ACC112 (cell line): ENCODE measurements around the gene OLR1.

Experiments
- H2AFZ ChIP-seq: fragments of 200-600 bp; sonication (generic); one replicate; pipeline ENCODE4 v1.6.0; 2017; ENCODE audit warnings: antibody characterized with exemption, low read length; ENCODE audit not compliant: unreplicated experiment
- H3K27ac ChIP-seq: fragments of 200-600 bp; sonication (generic); 2 replicates; pipeline ENCODE4 v1.5.1; 2014; ENCODE audit warnings: low read depth, mild to moderate bottlenecking, antibody characterized with exemption, low read length, moderate library complexity
- H3K27me3 ChIP-seq: fragments of 200-600 bp; sonication (generic); 2 replicates; pipeline ENCODE4 v1.6.1; 2014; ENCODE audit warnings: mild to moderate bottlenecking, antibody characterized with exemption, low read length, moderate library complexity, mixed read lengths; ENCODE audit not compliant: insufficient read depth
- H3K36me3 ChIP-seq: fragments of 200-600 bp; sonication (generic); 2 replicates; pipeline ENCODE4 v1.6.1; 2016; ENCODE audit warnings: mild to moderate bottlenecking, antibody characterized with exemption, low read length, moderate library complexity, mixed read lengths; ENCODE audit not compliant: insufficient read depth
- H3K4me1 ChIP-seq: fragments of 200-600 bp; sonication (generic); one replicate; pipeline ENCODE4 v1.6.1; 2016; ENCODE audit warnings: low read length, mixed read lengths; ENCODE audit not compliant: insufficient read depth, unreplicated experiment, control insufficient read depth
- H3K4me3 ChIP-seq: fragments of 200-600 bp; sonication (generic); 2 replicates; pipeline ENCODE4 v1.5.1; 2014; ENCODE audit warnings: mild to moderate bottlenecking, low read depth, low read length
- H3K79me2 ChIP-seq: fragments of 200-600 bp; sonication (generic); one replicate; pipeline ENCODE4 v1.6.0; 2016; ENCODE audit warnings: low read length; ENCODE audit not compliant: control insufficient read depth, unreplicated experiment, insufficient read depth

The OLR1 gene

DNA sequence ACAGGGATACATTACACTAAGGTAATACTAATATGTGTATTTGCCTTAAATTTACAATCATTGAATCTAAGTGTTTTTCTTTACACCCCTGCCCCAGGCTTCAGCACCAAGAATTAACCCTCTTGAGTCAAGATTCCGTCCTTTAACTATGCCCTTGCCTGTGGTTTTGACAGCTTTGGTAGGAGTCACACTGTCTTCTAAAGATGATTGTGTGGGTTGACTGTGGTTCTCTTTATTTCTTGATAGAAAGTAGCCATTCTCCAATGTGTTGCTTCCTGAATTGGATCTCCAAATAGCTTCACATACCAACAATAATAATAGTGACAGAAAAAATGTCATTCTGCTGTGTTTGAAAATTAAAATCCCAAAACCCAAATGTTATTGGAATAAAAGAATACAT lies 45.5 kb downstream of the OLR1 start:
- H3K79me2 ChIP-seq: no peaks in the 10 kb centered on the region
- no peaks in the 10 kb centered on the region for H3K36me3 ChIP-seq
- H3K4me3 ChIP-seq: no peak overlapping the region
- H2AFZ ChIP-seq: no peak overlapping the region
- H3K27ac ChIP-seq: no peak overlapping the region
- H3K4me1 ChIP-seq: no peaks in the 10 kb centered on the region
- peaks cover 12% of the 10 kb centered on the region for H3K27me3 ChIP-seq

DNA sequence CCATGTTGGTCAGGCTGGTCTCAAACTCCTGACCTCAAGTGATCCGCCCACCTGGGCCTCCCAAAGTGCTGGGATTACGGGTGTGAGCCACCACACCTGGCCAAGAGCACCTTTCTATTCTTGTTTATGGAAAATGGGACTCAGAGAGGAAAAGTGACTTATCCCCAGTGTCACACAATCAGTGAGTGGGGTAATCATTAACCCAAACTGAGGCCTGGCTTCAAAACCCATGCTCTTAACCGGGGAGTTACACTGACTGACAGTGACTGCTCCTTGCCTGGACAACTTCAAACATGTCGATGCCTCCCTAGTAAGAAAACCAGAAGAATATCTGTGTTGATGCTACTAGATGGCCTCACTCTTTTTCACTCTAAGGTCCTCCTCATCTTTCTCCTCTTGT lies 49.2 kb downstream of the OLR1 start:
- Histone ChIP-seq H3K79me2 (no peaks in the 10 kb centered on the region), H2AFZ (no peak overlapping the region), H3K27ac (no peak overlapping the region)

DNA sequence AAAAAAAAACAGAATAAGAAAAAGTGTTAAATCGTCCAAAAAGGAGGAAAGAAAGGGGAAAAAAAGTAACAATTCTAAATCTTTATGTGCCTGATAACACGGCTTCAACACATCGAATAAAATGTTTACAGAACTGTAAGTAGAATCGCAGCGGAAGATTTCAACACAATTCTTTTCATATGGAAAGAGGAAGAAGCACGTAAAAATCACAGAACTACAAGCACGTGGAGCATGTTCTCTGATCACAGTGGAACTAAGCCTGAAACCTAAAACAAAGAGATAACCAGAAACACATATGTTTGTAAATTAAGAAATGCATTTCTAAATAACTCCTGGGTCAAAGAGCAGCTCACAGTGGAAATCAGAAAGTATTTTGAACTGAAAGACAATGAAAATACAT lies 50.7 kb downstream of the OLR1 start:
- Histone ChIP-seq H2AFZ (no peak overlapping the region), H3K27ac (no peak overlapping the region), H3K79me2 (no peaks in the 10 kb centered on the region)

More for the DNA sequence above, 49.2 kb downstream of the OLR1 start:
- no peaks in the 10 kb centered on the region for H3K4me1 ChIP-seq
- no peaks in the 10 kb centered on the region for H3K36me3 ChIP-seq
- no peak overlapping the region for H3K4me3 ChIP-seq
- H3K27me3 ChIP-seq: peaks cover 4% of the 10 kb centered on the region; the same call in 1 of the 2 replicates

DNA sequence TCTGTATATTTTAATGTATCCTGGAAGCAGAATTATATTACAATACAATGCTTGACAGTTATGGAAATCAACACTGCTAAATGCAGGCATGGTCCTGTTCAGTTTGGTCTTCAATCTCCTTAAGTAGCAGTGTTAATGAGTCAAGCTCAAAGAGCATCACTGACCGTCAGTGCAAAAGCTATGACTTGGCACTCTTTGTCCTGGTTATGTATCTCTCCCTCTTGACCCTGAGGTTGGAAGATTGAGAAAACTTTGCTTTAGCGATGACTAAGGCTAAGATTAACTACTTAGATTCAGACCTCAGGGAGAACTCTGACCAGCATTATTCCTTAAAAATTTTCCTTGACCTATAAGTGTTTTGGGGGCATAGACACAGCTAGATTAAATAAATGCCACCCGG lies 52.9 kb downstream of the OLR1 start:
- H2AFZ ChIP-seq: no peak overlapping the region
- H3K36me3 ChIP-seq: no peaks in the 10 kb centered on the region
- H3K79me2 ChIP-seq: no peaks in the 10 kb centered on the region
- no peak overlapping the region for H3K4me3 ChIP-seq
- H3K27me3 ChIP-seq: no peaks in the 10 kb centered on the region
- no peak overlapping the region for H3K27ac ChIP-seq
- H3K4me1 ChIP-seq: no peaks in the 10 kb centered on the region

More for the DNA sequence above, 50.7 kb downstream of the OLR1 start:
- Histone ChIP-seq H3K27me3 (0 out of 2 replicates have a peak, but pooled peaks cover under 1% of the 10 kb centered on the region), H3K36me3 (no peaks in the 10 kb centered on the region), H3K4me1 (no peaks in the 10 kb centered on the region), H3K4me3 (no peak overlapping the region)

DNA sequence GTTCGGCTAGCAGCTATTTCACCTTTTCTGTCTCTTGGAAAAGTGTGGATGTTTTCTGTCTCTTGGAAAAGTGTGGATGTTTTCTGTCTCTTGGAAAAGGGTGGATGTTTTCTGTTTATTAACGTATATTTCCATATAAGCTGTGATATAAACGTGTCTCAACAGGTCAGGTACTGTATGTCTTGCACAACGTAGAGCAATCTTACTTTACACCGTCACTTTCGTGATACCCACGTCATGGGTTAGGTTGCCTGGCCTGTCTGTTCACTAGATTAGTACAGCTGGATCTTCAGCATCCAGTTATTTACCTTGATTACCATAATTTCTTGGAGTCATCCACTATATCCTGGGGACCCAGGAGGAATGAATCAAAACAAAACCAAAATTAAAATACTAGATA lies 56.0 kb downstream of the OLR1 start:
- Histone ChIP-seq H3K36me3 (no peaks in the 10 kb centered on the region), H3K4me1 (peaks cover 4% of the 10 kb centered on the region), H3K27ac (no peak overlapping the region), H3K4me3 (no peak overlapping the region), H3K79me2 (no peaks in the 10 kb centered on the region), H2AFZ (no peak overlapping the region), H3K27me3 (no peaks in the 10 kb centered on the region)

DNA sequence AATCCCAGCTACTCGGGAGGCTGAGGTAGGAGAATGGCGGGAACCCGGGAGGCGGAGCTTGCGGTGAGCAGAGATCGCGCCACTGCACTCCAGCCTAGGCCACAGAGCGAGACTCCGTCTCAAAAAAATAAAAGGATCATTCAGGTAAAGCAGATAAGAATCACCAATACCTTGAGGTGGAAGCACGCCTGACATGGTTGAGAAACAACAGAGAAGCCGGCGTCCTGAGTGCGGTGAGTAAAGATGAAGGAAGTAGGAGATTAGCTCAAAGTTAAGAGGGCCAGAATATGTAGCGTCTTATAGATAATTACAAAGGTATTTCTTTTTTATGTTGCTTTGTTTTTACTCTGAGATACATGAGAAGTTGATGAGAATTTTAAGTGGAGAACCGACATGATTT lies 56.6 kb downstream of the OLR1 start:
- Histone ChIP-seq H3K4me3 (no peak overlapping the region), H3K4me1 (peaks cover 4% of the 10 kb centered on the region), H2AFZ (no peak overlapping the region), H3K27ac (no peak overlapping the region), H3K36me3 (no peaks in the 10 kb centered on the region), H3K27me3 (no peaks in the 10 kb centered on the region), H3K79me2 (no peaks in the 10 kb centered on the region)

DNA sequence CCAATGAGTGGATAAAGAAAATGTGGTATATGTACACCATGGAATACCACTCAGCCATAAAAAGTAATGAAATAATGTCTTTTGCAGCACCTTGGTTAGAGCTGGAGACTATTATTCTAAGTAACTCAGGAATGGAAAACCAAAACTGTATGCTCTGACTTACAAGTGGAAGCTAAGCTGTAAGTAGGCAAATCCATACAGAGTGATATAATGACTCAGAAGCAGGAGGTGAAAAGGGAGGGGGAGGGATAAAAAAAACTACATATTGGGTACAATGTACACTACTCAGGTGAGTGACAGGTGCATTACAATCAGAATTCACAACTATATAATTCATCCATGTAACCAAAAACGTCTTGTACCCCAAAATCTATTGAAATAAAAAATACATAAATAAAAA lies 58.0 kb downstream of the OLR1 start:
- Histone ChIP-seq H3K4me3 (no peak overlapping the region), H3K4me1 (peaks cover 4% of the 10 kb centered on the region), H3K27me3 (no peaks in the 10 kb centered on the region), H3K36me3 (no peaks in the 10 kb centered on the region), H2AFZ (no peak overlapping the region), H3K27ac (no peak overlapping the region), H3K79me2 (no peaks in the 10 kb centered on the region)

DNA sequence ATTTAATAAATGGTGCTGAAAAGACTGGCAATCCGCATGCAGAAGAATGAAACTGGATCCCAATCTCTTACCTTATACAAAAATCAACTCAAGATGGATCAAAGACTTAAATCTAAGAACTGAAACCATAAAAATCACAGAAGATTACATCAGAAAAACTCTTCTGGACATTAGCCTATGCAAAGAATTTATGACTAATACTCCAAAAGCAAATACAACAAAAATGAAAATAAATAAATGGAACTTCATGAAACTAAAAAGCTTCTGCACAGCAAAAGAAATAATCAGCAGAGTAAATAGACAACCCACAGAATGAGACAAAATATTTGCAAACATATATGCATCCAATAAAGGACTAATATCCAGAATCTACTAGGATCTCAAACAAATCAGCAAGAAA lies 58.9 kb downstream of the OLR1 start:
- no peak overlapping the region for H3K4me3 ChIP-seq

DNA sequence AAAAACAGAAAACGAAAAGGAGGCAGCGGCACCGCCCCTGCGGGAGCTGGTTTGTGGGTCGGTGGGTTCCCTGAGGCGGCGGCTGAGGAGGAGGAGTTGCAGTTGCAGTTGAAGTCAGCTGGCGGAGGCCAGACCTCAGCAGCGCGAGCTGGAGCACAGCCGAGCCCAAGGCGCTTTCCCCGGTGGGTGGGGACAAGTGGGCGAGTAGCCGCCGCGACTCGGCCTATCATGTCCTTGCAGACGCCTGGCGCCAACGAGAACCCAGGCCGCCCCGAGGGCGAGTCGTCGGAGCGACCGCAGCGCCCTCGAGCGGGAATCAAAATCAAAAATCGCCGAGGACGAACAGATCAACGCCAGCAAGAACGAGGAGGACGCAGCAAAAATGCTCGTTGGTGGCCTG lies 60.5 kb downstream of the OLR1 start:
- H3K36me3 ChIP-seq: no peaks in the 10 kb centered on the region
- H3K27me3 ChIP-seq: no peaks in the 10 kb centered on the region
- no peak overlapping the region for H3K27ac ChIP-seq
- no peak overlapping the region for H3K4me3 ChIP-seq
- H3K4me1 ChIP-seq: peaks cover 4% of the 10 kb centered on the region
- H3K79me2 ChIP-seq: no peaks in the 10 kb centered on the region
- no peak overlapping the region for H2AFZ ChIP-seq

More for the DNA sequence above, 58.9 kb downstream of the OLR1 start:
- peaks cover 4% of the 10 kb centered on the region for H3K4me1 ChIP-seq
- H3K27me3 ChIP-seq: no peaks in the 10 kb centered on the region
- H2AFZ ChIP-seq: no peak overlapping the region
- H3K27ac ChIP-seq: no peak overlapping the region
- no peaks in the 10 kb centered on the region for H3K36me3 ChIP-seq
- no peaks in the 10 kb centered on the region for H3K79me2 ChIP-seq

DNA sequence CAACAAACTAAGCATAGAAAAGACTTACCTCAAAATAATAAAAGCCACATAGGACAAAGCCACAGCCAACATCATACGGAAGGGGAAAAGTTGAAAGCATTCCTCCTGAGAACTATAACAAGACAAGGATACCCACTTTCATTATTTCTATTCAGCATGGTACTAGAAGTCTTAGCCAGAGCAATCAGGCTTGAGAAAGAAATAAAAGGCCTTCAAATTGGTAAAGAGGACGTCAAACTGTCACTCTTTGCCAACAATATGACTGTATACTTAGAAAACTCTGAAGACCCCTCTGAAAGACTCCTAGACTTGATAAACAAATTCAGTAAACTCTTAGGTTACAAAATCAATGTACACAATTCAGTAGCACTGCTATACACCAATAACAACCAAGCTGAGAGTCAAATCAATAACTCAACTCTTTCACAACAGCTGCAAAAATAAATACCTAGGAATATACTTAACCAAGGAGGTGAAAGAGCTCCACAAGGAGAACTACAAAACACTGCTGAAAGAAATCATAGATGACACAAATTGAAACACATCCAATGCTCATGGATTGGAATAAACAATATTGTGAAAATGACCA lies 61.6 kb downstream of the OLR1 start:
- Histone ChIP-seq H3K4me3 (no peak overlapping the region), H3K36me3 (no peaks in the 10 kb centered on the region), H2AFZ (no peak overlapping the region), H3K27ac (no peak overlapping the region), H3K79me2 (no peaks in the 10 kb centered on the region), H3K4me1 (peaks cover 4% of the 10 kb centered on the region), H3K27me3 (no peaks in the 10 kb centered on the region)
